Keratinocyte (primary cell): ENCODE measurements around the gene ZC3H18.

Source experiments
- CTCF ChIP-seq, 3 experiments: IDR thresholded peaks in 1 of 3; conservative IDR thresholded peaks in 1 of 3; optimal IDR thresholded peaks in 1 of 3; 2 replicates in 2 of 3; 3 replicates in 1 of 3; pipeline versions ENCODE3 to v1.5.1; 2011; ENCODE audit warnings: low read length in 3 of 3, mild to moderate bottlenecking in 3 of 3, moderate library complexity in 2 of 3, control low read depth in 1 of 3, inconsistent platforms in 1 of 3; ENCODE audit not compliant: insufficient read depth in 2 of 3; ENCODE audit errors: extremely low read depth in 1 of 3
- EZH2 ChIP-seq: IDR thresholded peaks from one replicate; pipeline ENCODE4 v1.6.1; 2012; ENCODE audit warnings: inconsistent platforms, mild to moderate bottlenecking, low read length, moderate library complexity

- TF ChIP-seq CTCF (optimal IDR thresholded peaks at IDR 0.05 in 1 of 3, IDR thresholded peaks at IDR 0.05 in 1 of 3, conservative IDR thresholded peaks at IDR 0.05 in 1 of 3; ENCODE audit: extremely low read depth in 1 of 3, insufficient read depth in 2 of 3, low read length in 3 of 3) (no peak), EZH2 (no peak)
Measured at GRCh38 chr16:88588754-88589153, 18.6 kb downstream of the ZC3H18 start.
